Stimulated activated CD4-positive, alpha-beta T cell treated with anti-CD3 and anti-CD28 coated beads, Interleukin-2, amount 100 ng/mL, for 4 hours (primary cell): Measurements from ENCODE around the gene GTF3C5.
"Not testable (repeated sequence)": the region's sequence is repeated elsewhere in the genome, so short reads cannot be mapped to it uniquely, and the experiment has no call there.

Source experiments
- DNase-seq: peaks from one replicate; pipeline ENCODE4 v3.0.0-alpha.2; 2020; ENCODE audit warnings: low read depth

Gene GTF3C5, protein sequence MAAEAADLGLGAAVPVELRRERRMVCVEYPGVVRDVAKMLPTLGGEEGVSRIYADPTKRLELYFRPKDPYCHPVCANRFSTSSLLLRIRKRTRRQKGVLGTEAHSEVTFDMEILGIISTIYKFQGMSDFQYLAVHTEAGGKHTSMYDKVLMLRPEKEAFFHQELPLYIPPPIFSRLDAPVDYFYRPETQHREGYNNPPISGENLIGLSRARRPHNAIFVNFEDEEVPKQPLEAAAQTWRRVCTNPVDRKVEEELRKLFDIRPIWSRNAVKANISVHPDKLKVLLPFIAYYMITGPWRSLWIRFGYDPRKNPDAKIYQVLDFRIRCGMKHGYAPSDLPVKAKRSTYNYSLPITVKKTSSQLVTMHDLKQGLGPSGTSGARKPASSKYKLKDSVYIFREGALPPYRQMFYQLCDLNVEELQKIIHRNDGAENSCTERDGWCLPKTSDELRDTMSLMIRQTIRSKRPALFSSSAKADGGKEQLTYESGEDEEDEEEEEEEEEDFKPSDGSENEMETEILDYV

DNA sequence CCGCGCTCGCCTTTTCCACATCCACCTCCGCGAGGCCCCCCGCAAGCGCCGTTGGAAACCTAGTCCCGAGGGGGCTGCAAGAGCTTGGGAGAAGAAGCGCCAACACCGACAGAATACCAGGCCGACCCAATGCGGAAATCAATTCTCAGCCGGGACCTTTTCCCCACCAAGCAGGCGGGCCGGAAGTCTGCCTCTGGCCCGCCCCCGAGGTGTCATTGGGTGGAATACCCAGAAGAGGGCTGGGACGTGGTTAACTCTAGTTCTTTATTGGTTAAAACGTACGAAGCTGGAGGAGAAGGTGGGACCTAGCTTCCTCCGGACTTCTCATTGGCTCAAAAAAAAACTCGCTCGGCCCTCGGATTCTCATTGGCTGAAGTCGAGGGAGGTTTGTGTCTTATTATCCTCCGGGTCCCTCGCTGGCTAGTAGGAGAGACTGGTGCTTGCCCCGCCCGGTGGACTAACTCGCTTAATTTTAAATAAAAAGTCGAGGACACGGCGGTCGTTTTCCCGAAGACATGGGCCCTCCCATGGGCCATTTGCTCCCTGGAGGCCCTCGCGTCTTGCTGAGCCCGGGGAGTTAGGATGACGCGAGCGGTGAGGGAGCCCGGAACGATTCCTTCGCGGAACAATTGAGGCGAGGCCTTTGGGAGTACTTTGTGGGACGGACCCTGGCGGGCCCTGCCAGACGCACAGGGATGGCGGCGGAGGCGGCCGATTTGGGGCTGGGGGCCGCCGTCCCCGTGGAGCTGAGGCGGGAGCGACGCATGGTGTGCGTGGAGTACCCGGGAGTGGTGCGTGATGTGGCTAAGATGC, at the start of gene GTF3C5:
Gene GTF3C5 (plus strand): TSS at position 681 of the 813 bp plus-strand sequence. CDS start 15 bp downstream, at position 696.
- DNase-seq: peak; percentile 90

DNA sequence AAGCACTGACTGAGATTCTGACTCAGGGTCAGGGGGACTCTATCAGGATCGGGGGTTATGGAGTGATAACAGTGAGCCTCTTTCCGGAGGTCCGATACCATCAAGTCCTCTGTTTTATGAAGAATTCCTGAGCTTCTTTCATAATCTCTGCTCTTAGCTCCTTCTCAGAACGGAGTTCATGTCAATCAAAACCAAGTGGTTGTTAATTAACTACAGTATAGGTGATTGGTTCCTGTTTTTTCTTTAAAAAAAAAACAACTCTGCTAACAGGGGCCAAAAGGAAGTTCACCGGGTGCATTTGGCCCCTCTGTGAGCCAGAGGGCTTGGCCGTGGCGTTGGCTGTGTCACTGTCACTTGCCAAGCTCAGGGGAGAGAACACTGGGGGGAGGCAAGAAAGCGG, 48.3 kb upstream of the GTF3C5 start:
- no peak for DNase-seq

DNA sequence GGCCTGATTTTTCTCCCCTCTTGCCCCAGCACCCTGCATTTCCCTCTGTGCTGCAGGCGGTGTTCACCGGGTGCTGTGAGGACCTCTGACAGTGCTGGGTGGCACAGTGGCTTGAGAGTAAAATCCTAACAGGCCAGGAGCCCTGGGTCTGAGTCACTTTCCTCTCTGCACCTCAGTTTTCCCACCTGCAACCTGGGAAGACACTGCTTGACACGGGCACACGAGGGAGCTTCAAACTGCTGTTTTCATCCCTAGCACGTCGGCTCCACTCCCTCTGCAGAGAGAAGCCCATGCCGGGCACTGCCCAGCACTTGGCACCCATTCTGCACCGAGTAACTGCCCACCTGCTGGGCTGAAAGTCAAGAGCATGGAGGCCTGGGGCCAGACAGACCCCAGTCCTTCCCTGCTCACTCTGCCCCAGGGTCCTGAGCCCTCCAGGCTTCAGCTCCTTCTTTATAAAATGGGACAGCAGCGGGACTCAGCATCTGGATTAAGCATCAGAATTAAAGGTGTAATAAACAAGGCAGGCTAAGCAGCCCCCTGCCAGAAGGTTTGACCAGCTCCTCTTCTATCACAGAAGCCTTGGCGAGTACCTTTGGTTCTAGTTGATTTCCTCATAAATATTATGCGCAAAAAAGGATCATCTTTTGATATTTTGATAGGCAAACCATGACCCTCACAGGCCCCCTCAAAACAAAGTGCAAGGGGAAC, 47.2 kb upstream of the GTF3C5 start:
- DNase-seq: no peak

DNA sequence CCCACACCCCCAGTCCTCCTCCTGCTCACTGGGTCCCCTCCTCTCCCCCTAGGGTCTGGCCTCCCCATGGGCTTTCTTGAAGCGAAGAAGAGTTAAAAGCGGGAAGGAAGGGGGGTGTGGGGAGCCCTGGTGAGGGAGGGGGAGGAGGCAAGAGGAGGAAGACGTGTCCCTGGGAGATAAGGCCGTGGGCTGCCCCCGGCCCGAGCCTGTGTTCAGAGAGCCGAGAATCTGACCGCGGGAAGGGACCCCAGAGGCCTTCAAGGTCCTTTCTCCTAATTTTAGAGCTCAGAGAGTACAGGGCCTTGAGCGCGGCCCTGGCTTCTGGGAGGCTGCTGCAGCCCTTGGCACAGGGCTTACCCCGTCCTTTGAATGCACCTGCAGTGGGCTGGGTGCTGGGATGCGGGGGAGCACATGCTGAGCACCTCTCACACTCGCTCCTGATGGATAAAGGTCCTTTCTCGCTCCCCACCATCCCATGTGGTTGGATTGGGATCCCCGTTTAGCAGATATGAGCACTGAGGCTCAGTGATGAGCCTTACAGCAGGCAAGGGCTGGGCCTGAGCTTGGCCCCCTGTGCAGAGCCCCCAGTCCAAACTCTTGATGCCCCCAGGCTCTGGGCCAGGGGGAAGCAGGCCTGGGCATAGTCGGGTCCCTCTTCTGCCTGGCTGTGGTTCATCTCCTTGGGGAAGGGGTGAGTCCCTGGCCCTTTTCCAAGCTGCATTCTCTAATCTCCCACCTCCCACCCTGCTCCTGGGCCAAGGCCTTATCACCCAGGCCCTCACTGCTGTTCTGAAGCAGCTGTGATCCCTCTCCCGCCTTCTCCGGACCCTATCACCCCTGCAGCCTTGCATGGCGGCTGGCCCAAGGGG, 46.4 kb upstream of the GTF3C5 start:
- DNase-seq: no peak

DNA sequence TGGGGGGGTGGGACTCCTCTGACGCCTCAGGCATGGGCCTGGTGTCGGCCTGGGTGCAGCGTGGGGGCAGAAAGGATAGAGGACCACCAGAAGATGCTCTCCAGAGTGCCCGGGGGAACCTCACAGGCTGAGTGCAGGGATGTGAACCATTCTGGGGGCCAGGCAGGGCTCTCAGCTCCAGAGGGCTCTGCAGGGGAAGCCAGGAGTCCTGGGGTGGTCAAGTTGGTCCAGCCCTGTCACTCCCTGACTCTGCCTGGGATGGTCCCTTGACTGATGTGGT, 45.8 kb upstream of the GTF3C5 start:
- no peak for DNase-seq

DNA sequence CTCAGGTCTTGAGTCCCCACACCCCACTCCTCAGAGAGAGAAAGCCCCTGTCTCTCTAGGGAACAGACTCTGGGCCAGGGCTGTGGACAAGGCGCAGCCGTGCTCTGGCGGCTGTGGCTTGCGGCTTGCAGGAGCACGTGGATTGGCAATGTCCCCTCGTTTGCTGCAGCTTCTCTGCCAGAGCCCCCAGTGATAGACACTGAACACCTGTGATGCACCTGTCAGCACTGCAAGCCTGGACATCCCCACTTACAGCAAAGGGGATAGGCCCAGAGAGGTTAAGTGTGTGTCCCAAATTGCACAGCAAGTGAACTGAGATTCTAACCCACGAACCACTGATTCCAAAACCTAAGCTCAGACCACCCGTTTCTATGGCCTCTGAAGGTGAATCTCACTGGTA, 45.3 kb upstream of the GTF3C5 start:
- DNase-seq: no peak

DNA sequence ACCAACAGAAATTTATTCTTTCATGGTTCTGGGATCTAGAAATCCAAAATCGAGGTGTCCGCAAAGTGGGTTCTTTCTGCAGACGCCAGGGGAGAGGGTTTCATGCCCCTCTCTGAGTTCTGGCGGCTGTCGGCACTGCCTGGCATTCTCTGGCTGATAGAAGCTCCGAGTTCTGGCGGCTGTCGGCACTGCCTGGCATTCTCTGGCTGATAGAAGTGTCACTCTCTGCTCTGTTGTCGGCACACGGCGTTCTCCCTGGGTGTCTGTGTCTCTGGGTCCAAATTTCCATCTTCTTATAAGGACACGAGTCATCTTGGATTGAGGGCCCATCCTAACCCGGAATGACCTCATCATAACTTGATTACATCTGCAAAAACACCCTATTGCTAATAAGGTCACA, 44.7 kb upstream of the GTF3C5 start:
- no peak for DNase-seq

DNA sequence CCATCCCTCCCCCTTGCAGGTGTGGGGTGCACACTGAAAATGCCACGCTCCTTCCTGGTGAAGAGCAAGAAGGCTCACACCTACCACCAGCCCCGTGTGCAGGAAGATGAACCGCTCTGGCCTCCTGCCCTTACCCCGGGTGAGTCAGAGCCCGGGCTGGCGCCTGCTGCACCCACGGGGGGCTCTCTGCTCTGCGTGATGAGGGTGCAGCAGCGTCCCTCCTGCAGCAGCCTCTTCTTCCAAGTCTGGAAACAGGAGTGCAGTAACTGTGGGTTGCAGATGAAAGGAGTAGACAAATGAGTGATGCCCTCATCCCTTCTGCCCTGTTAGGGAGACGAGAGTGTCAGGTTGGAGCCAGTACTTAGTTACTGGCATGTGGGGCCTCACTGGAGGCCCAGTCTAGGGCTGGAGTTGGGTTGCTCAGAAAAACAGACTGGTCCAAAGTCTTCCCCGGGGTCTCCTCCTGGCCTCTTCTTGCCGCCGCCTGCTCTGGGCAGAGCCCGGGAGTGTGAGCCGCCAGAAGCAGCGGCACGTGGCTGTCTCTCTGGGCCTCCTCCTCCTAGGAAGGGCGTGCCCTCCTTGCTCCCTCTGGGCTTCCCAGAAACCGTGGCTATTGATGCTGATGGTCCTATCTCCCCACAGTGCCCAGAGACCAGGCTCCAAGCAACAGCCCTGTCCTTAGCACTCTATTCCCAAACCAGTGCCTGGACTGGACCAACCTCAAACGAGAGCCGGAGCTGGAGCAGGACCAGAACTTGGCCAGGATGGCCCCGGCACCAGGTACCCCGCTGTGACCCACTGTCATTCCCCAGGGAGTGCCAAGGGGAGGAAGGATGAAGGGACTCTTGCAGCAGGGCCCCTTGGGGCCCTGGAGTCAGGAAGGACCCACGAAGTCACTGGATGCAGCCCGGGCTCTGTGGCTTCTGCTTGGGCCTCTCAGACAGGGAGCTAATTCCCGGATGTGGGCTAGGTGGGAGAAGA, 43.9 kb upstream of the GTF3C5 start:
- DNase-seq: no peak

DNA sequence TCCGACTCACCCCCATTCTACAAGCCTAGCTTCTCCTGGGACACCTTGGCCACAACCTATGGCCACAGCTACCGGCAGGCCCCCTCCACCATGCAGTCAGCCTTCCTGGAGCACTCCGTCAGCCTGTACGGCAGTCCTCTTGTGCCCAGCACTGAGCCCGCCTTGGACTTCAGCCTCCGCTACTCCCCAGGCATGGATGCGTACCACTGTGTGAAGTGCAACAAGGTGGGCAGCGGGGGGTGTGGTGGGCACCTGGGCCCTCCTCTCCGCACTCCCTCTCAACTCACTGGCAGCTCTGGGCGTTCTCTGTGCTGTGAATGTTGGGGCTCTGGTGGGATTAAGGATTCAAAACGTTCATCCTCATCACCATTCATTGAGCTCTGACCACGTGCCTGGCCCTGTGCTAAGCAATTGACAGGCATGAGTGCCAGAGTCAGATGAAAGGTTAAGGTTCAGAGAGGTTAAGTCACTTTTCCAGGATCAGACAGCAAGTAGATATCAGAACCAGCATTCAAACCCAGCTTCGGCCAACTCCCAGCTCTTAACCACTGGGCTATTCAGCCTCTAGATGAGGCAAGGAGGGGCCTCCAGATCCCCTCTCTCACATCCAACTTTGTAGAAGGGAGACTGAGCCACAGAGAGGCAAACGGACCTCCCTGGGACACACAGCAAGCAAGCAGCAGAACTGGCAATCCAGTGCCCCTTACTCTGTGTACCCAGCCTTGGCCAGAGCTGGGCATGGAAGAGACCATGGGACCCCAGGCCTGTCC, 42.4 kb upstream of the GTF3C5 start:
- DNase-seq: no peak

DNA sequence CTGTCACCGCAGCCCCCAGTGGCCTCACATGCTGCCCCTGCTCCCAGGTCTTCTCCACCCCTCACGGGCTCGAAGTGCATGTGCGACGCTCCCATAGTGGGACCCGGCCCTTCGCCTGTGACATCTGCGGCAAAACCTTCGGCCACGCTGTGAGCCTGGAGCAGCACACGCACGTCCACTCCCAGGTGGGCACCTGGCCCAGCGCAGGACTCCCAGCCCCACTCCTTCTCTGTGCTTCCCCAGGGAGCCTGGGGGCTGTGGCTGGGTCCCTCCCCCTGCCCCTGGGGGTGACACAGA, 41.8 kb upstream of the GTF3C5 start:
- no peak for DNase-seq

DNA sequence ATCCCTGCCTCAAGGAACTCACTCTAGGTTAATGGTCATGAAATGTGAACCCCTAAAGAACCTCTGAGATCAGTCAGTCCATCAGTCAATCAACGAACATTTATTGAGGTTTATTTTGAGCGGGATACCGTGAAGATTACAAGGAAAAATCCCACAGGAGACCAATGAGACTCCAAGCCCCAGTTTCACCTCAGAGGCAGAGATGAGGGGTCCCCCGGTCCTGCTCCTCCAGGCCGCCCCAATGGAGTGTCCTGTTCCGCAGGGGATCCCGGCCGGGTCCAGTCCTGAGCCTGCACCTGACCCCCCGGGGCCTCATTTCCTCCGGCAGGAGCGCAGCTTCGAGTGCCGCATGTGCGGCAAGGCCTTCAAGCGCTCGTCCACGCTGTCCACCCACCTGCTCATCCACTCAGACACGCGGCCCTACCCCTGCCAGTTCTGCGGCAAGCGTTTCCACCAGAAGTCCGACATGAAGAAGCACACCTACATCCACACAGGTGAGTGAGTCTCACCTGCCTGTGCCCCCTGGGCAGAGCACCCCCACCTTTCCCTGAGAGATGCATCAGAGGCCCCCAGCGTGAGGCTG, 41.3 kb upstream of the GTF3C5 start:
- no peak for DNase-seq

DNA sequence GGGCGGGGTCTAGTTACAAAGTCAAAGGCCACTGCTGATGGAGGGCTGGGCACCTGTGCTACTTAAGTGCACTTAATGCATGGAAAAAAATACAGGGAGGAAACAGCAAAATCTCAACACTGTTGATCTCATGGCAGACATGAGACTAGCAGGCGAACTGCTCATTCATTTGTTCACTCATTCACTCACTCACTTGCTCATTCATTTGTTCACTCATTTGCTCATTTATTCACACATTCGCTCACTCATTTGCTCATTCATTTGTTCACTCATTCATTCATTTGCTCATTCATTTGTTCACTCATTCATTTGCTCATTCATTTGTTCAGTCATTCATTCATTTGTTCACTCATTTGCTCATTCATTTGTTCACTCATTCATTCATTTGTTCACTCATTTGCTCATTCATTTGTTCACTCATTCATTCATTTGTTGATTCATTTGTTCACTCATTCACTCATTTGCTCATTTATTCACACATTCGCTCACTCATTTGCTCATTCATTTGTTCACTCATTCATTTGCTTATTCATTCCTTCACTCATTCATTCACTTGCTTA, 40.7 kb upstream of the GTF3C5 start:
- not testable (repeated sequence) for DNase-seq

DNA sequence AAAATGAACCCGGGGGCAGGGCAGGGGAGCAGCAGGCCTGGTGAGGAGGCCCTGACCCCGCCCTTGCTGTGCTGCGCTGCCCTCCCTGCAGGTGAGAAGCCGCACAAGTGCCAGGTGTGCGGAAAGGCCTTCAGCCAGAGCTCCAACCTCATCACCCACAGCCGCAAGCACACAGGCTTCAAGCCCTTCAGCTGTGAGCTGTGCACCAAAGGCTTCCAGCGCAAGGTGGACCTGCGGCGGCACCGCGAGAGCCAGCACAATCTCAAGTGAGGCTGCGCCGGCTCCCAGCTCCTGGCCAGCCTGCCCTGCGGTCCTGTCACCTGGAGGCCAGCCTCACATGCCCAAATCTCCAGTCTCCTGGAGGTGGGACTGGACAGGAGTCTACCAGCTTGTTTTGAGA, 40.0 kb upstream of the GTF3C5 start:
- no peak for DNase-seq

DNA sequence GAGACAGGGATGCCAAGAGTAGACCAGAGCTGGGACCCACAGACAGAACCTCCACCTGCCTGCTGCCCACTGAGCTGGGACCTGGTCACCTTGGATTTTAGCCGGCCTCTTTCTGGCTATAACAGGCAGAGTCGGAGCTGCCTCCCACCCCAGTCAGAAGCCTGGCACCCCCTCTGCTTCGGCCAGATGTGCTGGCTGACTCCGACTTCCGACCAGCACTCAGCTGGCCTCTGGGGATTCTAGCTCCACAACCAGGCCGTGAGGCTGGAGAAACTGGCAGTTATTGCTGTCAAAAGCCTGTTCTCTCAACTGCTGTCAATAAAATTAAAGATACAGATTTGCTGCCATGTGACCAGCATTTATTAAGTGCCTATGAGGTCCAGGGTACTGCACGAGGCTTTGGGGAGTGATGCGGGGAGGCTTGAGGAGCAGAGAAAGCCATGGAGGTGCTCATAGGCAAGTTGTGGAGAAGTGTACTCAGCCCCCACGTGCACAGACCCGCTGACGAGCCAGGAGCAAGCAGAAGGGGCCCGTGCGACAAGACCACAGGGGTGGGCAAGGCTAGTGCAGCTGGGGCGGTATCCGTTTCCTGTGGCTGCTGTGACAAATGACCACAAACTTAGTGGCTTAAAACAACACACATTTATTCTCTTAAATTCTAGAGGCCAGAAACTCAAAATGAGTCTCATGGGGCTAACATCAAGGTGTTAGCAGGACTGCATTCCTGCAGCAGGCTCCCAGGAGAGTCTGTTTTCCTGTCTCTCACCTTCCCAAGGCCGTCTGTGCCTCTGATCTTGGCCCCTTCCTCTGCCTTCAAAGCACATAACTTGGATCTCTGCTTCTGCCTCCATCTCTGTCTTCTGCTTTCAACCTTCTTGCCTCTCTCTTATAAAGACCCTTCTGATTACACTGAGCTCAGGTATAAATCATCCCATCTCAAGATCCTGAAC, 39.2 kb upstream of the GTF3C5 start:
- no peak for DNase-seq

DNA sequence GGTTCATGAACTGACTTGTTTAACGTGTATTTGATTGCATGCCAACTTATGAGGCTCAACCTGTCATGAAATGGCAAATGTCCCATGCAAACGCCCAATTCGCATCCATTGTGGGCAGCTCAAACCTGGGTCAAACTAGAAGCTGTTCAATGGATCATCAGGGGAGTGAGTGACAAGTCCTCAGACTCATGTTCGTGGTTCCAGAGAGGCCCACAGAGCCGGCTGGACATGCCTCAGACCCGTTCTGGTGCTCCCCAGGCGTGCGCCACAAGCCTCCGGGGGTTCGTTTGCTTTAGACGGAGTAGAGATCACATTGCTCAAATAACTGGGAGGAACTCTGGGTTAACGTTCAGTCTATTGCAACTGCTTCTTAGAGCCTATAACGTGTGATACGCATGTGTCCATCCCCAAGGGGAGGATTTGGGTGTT, 37.3 kb upstream of the GTF3C5 start:
- DNase-seq: no peak

DNA sequence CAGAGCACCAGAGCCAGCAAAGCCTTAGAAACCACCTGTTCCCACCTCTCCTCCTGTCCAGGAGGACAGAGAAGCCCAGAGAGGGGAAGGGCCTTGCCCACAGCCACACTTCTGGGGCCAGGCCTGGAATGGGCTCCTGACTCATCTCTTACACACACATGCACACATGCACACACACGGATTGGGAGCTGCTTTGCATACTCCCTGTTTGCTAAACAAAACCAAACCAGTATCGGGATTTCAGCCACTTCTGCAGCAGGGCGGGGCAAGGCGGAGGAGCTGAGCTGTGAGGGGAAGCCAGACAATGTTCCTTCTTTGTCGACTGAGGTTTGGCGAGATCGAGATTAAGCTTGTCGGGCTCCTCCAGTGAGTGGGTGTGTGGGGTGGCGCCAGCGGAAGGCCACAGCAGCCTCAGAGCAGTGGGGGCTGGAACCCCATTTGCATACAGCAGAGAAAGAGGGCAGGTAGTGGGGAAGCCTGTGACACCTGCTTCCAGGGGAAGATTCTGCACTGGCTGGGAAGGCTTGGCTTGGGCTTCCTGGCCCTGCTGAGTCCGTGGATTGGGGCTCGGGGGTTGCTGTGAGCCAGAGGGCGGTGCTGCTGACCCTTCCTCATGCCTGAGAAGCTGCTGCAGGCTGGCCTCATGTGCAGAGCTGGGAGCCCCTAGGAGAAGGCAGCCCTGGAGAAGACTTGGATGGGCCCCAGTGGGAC, 36.2 kb upstream of the GTF3C5 start:
- no peak for DNase-seq

DNA sequence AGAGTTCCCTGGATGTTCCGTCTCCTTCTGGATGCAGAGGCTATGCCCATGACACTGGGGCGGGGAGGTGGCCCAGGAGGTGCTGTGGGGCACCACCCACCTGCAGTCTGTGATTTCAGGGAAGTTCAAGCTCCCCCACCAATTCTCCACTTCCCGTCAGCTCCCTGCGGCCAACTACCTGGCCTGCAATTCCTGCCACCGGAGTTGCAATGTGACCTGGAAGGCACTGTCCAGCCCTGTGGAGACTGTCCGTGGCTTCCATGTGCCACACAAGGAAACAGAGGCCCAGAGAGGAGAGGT, 35.7 kb upstream of the GTF3C5 start:
- DNase-seq: no peak

DNA sequence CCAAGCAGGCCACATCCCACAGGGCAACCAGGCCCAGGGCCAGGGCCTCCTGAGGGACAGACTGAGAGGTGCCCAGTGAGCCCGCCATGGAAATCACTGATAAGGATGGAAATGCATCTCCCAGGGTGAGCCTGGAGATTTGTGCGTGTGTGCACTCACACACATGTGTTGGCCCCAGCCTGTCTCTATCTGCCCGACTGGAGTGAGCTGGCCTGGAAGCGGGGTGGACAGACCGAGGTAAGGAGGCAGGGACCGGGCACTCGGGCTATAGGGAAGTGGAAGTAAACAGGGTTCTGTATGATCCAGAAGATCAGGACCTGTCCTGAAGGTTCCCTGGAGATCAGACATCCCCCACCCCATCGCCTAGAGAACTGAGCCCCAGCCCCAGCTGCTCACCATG, 34.9 kb upstream of the GTF3C5 start:
- no peak for DNase-seq
